ENCODE measurements around the gene ZKSCAN8. TPM values are rescaled to one million over a fixed set of nuclear protein-coding genes. Genes with fewer than 3 reads are reported as not detected.

ZKSCAN8 gene
- polyA plus RNA-seq, 3 donors, result 0.49 to 7.9 (median 0.71) TPM

GRCh38 chr6:28115799-28116198, 25.9 kb upstream of the ZKSCAN8 start:
- H2AFZ ChIP-seq (ENCODE audit: insufficient read depth, low read depth, low read length, poor library complexity, severe bottlenecking), result no peak overlapping the region
- H3K9me3 Mint-ChIP-seq, result no peaks in the 10 kb centered on the region
- no peaks in the 10 kb centered on the region for H3K4me1 ChIP-seq (ENCODE audit: control insufficient read depth in 1 of 2, insufficient read depth in 2 of 2, low read length in 2 of 2)
- TF ChIP-seq CTCF (IDR thresholded peaks at IDR 0.05), result no peak
- WGBS (ENCODE audit: insufficient coverage), result no CpG with 5 or more reads among the region's 2 CpGs
- no peaks in the 10 kb centered on the region for H3K4me1 Mint-ChIP-seq
- peaks cover 0 to 1% (median 0%) of the 10 kb centered on the region in 3 donors for H3K27me3 Mint-ChIP-seq (ENCODE audit: low read depth in 3 of 3)
- no peak overlapping the region for H3K4me2 ChIP-seq (replicated peaks; ENCODE audit: extremely low read depth, low read length, poor library complexity, severe bottlenecking)
- no peak overlapping the region for H3K4me3 Mint-ChIP-seq
- peaks cover 40 to 62% of the 10 kb centered on the region in 2 donors for H3K36me3 ChIP-seq (replicated peaks in 1 of 2; ENCODE audit: control insufficient read depth in 1 of 2, insufficient read depth in 2 of 2, low read length in 2 of 2)
- H4K20me1 ChIP-seq (ENCODE audit: insufficient read depth, low read length), result no peaks in the 10 kb centered on the region
- no peak overlapping the region for H3K27ac ChIP-seq (ENCODE audit: low read depth in 1 of 2, low read length in 2 of 2)
- intact Hi-C loops (cut with micrococcal nuclease), result no loop called here
- H3K9me3 ChIP-seq (replicated peaks in 1 of 2; ENCODE audit: control insufficient read depth in 1 of 2, insufficient read depth in 1 of 2, low read length in 2 of 2), result no peaks in the 10 kb centered on the region
- no peaks in the 10 kb centered on the region for H3K27me3 ChIP-seq (ENCODE audit: control insufficient read depth in 2 of 2, insufficient read depth in 2 of 2, low read length in 2 of 2)
- no peak overlapping the region for H3K27ac Mint-ChIP-seq
- H3K9ac ChIP-seq (ENCODE audit: insufficient read depth, low read length, poor library complexity, severe bottlenecking), result no peak overlapping the region
- H3K79me2 ChIP-seq (ENCODE audit: insufficient read depth, low read length), result no peaks in the 10 kb centered on the region
- DNase-seq, result no peak
- peaks cover 47 to 62% of the 10 kb centered on the region in 2 donors for H3K36me3 Mint-ChIP-seq
- H3K4me3 ChIP-seq (replicated peaks in 1 of 3; ENCODE audit: low read depth in 2 of 3, low read length in 3 of 3), result no peak overlapping the region

DNA sequence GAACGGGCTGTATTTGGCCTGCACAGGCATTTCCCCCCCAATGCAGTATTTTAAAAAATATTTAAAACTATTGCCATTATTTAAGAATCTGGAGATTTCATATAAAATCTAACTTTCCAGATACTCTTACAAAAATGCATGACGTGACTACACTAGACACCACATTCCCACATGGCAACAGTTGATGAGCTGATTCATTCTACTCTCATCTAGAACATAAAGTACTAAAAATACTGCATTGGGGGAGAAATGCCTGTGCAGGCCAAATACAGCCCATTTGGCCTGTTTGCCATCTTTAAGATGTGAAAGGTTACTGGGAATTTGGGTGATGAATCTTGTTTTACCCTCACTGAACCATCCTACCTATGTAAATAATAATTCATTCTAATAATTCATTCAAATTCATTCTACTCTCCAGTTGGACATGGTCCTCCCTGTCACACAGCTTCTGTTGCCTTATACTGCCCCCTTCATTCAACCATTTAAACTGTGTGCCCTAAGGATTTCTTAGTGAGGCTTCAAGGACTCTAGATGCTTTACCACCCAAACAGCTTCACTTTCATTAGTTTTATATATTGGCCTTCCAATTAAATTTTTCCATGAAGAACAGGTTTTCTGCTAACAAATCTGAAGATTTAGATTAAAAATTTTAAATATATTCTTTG, 24.2 kb upstream of the ZKSCAN8 start:
- Mint-ChIP-seq H3K9me3 (no peaks in the 10 kb centered on the region), H3K4me1 (no peaks in the 10 kb centered on the region), H3K27me3 (ENCODE audit: low read depth in 3 of 3) (no peaks in the 10 kb centered on the region), H3K27ac (no peak overlapping the region), H3K4me3 (no peak overlapping the region), H3K36me3 (peaks cover 53 to 72% of the 10 kb centered on the region in 2 donors)
- no peak overlapping the region for H3K9ac ChIP-seq (ENCODE audit: insufficient read depth, low read length, poor library complexity, severe bottlenecking)
- H3K27me3 ChIP-seq (ENCODE audit: control insufficient read depth in 2 of 2, insufficient read depth in 2 of 2, low read length in 2 of 2), result no peaks in the 10 kb centered on the region
- H2AFZ ChIP-seq (ENCODE audit: insufficient read depth, low read depth, low read length, poor library complexity, severe bottlenecking), result no peak overlapping the region
- H3K4me3 ChIP-seq (replicated peaks in 1 of 3; ENCODE audit: low read depth in 2 of 3, low read length in 3 of 3), result no peak overlapping the region
- no peak for DNase-seq
- H3K9me3 ChIP-seq (replicated peaks in 1 of 2; ENCODE audit: control insufficient read depth in 1 of 2, insufficient read depth in 1 of 2, low read length in 2 of 2), result no peaks in the 10 kb centered on the region
- H3K4me1 ChIP-seq (ENCODE audit: control insufficient read depth in 1 of 2, insufficient read depth in 2 of 2, low read length in 2 of 2), result no peaks in the 10 kb centered on the region
- H3K36me3 ChIP-seq (replicated peaks in 1 of 2; ENCODE audit: control insufficient read depth in 1 of 2, insufficient read depth in 2 of 2, low read length in 2 of 2), result peaks cover 44 to 74% of the 10 kb centered on the region in 2 donors
- H3K27ac ChIP-seq (ENCODE audit: low read depth in 1 of 2, low read length in 2 of 2), result no peak overlapping the region
- TF ChIP-seq CTCF (IDR thresholded peaks at IDR 0.05), result no peak
- WGBS (ENCODE audit: insufficient coverage), result no CpG with 5 or more reads among the region's 2 CpGs
- intact Hi-C loops (cut with micrococcal nuclease), result no loop called here
- H4K20me1 ChIP-seq (ENCODE audit: insufficient read depth, low read length), result no peaks in the 10 kb centered on the region
- no peak overlapping the region for H3K4me2 ChIP-seq (replicated peaks; ENCODE audit: extremely low read depth, low read length, poor library complexity, severe bottlenecking)
- no peaks in the 10 kb centered on the region for H3K79me2 ChIP-seq (ENCODE audit: insufficient read depth, low read length)

Data from CD14-positive monocyte (primary cell).